Measurements from ENCODE around the gene KY. TPM values are rescaled to one million over a fixed set of nuclear protein-coding genes. Genes with fewer than 3 reads are reported as not detected.
A peak's percentile ranks its signal among the peaks of the same experiment; 100 is the strongest.

Gene KY
- total and polyA plus RNA-seq, 4 donors, result 0.06 to 0.21 (median 0.15) TPM; not detected in 1

DNA sequence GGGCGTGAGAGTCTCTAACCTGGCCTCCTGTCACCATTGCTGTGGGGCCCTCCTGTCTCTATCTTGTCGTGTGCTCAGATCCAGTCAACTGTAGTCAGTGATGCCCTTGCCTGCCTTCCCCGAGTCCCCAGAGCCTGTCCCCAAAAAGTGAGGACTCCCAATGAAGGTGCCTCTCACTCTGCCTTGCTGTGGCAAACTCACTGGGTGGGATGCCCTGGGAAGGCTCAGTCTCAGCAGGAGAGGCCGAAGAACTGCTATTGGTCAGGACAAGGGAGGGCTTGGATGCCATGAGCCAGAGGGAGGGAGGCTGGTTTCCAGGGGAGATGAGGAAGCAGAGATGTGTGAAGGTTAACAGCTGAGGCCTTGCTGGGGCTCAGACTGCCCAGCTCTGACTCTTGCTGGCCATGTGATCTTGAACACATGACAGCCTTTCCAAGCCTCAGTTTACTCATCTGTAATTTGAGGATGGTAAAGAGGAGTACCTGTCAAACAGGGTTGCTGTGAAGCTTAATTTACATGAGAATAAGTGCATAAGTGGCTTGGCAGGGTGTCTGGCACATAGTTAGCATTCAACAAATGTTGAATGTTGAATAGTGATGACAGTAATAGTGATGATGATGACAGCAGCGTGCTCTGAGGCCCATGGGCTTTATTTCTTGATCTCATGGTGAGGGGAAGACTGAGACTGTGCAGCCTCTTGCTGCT lies 8.2 kb downstream of the KY start:
- peaks cover 0 to 6% (median 0%) of the 10 kb centered on the region in 5 donors for H3K4me1 ChIP-seq (ENCODE audit: control insufficient read depth in 5 of 5, insufficient read depth in 5 of 5, low read length in 5 of 5)
- no peaks in the 10 kb centered on the region for H3K9me3 ChIP-seq (ENCODE audit: control insufficient read depth in 4 of 4, insufficient read depth in 3 of 4, low read length in 3 of 4)
- H3K9ac ChIP-seq (ENCODE audit: insufficient read depth in 1 of 2, low read length in 2 of 2), result no peak overlapping the region
- TF ChIP-seq, protein P1, sequence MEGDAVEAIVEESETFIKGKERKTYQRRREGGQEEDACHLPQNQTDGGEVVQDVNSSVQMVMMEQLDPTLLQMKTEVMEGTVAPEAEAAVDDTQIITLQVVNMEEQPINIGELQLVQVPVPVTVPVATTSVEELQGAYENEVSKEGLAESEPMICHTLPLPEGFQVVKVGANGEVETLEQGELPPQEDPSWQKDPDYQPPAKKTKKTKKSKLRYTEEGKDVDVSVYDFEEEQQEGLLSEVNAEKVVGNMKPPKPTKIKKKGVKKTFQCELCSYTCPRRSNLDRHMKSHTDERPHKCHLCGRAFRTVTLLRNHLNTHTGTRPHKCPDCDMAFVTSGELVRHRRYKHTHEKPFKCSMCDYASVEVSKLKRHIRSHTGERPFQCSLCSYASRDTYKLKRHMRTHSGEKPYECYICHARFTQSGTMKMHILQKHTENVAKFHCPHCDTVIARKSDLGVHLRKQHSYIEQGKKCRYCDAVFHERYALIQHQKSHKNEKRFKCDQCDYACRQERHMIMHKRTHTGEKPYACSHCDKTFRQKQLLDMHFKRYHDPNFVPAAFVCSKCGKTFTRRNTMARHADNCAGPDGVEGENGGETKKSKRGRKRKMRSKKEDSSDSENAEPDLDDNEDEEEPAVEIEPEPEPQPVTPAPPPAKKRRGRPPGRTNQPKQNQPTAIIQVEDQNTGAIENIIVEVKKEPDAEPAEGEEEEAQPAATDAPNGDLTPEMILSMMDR (IDR thresholded peaks at IDR 0.05; ENCODE audit: control extremely low read depth, extremely low read depth), result no peak
- ATAC-seq (ENCODE audit: insufficient read depth, low FRiP score), result no peak
- H3K27me3 ChIP-seq (ENCODE audit: control insufficient read depth in 3 of 3, insufficient read depth in 3 of 3, low read length in 2 of 3), result no peaks in the 10 kb centered on the region
- H3K27ac ChIP-seq (ENCODE audit: low read depth in 1 of 2, low read length in 1 of 2), result no peak overlapping the region
- WGBS, 2 donors, result 93 to 96% methylated on average over 5 of the region's 5 CpGs
- H3K4me3 ChIP-seq, result no peak overlapping the region
- DNase-seq, result no peak
- no peaks in the 10 kb centered on the region for H3K36me3 ChIP-seq (ENCODE audit: control insufficient read depth in 4 of 4, insufficient read depth in 4 of 4, low read length in 4 of 4)

DNA sequence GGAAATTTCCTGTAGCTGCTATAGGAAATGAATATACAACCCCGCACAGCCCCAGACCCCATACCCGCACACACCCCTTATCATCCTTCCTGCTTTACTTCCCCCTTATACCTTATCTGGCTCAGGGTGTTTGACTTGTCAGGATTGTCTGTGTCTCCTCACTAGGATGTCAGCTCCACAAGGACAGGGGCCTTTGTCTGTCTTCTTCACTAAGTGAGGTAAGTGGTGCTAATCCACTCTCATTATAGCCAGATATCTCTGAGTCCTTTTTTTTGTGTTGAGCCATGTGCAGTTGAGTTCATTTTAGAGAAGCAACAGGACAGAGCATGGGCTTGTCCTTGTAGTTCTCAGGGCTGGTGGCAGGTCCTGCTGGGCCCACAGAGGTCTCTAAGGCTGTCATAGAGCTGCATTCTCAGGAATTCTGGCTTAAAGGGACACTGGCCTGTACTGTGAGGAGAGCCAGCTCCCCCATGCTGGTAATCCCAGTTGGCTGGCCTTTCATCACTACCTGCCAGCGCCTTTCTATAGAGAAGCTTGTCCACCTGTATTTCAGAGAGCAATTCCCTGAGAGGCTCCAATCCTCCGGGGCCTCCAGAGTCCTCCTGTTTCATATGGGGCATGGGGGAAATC lies 9.0 kb downstream of the KY start:
- Histone ChIP-seq H3K36me3 (ENCODE audit: control insufficient read depth in 4 of 4, insufficient read depth in 4 of 4, low read length in 4 of 4) (no peaks in the 10 kb centered on the region), H3K4me1 (ENCODE audit: control insufficient read depth in 5 of 5, insufficient read depth in 5 of 5, low read length in 5 of 5) (peaks cover 0 to 6% (median 0%) of the 10 kb centered on the region in 5 donors), H3K27ac (ENCODE audit: low read depth in 1 of 2, low read length in 1 of 2) (no peak overlapping the region), H3K9ac (ENCODE audit: insufficient read depth in 1 of 2, low read length in 2 of 2) (no peak overlapping the region), H3K9me3 (ENCODE audit: control insufficient read depth in 4 of 4, insufficient read depth in 3 of 4, low read length in 3 of 4) (no peaks in the 10 kb centered on the region), H3K27me3 (ENCODE audit: control insufficient read depth in 3 of 3, insufficient read depth in 3 of 3, low read length in 2 of 3) (no peaks in the 10 kb centered on the region), H3K4me3 (no peak overlapping the region)
- ATAC-seq (ENCODE audit: insufficient read depth, low FRiP score) (no peak), DNase-seq (no peak)
- 72 to 84% methylated on average over 4 of the region's 4 CpGs for WGBS, 2 donors
- TF ChIP-seq, protein P1 (IDR thresholded peaks at IDR 0.05; ENCODE audit: control extremely low read depth, extremely low read depth), result no peak

DNA sequence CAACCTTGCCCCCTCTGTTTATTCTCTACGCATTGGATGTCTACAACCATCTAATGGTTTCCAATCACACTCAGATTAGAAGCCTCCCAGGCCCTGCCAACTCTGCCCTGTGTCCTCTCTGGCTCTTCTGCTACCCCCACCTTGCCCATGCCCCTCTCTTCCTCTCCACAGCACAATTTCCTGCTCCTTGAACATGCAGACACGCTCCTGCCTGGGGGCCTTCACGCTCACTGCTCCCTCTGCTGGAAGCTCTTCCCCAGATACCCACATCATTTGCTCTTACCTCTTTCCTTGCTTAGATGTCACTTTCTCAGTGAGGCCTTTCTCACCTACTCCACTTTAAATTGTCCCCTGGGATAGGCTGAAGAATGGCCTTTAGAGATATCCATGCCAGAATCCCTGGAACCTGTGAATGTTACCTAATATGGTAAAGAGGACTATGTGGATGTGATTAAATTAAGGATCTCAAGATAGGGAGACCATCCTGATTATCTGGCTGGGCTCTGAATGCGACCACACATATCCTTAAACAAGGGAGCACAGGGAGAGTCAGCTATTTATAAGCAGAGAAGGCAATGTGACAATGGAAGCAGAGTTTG lies 9.9 kb downstream of the KY start:
- H3K9me3 ChIP-seq (ENCODE audit: control insufficient read depth in 4 of 4, insufficient read depth in 3 of 4, low read length in 3 of 4), result no peaks in the 10 kb centered on the region
- no peak for ATAC-seq (ENCODE audit: insufficient read depth, low FRiP score)
- DNase-seq, result peak; percentile 37 to 66 (median 44)
- no peaks in the 10 kb centered on the region for H3K36me3 ChIP-seq (ENCODE audit: control insufficient read depth in 4 of 4, insufficient read depth in 4 of 4, low read length in 4 of 4)
- WGBS, 2 donors, result 49 to 61% methylated on average over 4 of the region's 4 CpGs
- no peaks in the 10 kb centered on the region for H3K27me3 ChIP-seq (ENCODE audit: control insufficient read depth in 3 of 3, insufficient read depth in 3 of 3, low read length in 2 of 3)
- no peak overlapping the region for H3K27ac ChIP-seq (ENCODE audit: low read depth in 1 of 2, low read length in 1 of 2)
- H3K4me3 ChIP-seq, result no peak overlapping the region
- TF ChIP-seq, protein P1 (IDR thresholded peaks at IDR 0.05; ENCODE audit: control extremely low read depth, extremely low read depth), result no peak
- peaks cover 0 to 6% (median 0%) of the 10 kb centered on the region in 5 donors for H3K4me1 ChIP-seq (ENCODE audit: control insufficient read depth in 5 of 5, insufficient read depth in 5 of 5, low read length in 5 of 5)
- no peak overlapping the region for H3K9ac ChIP-seq (ENCODE audit: insufficient read depth in 1 of 2, low read length in 2 of 2)

Data from lung (tissue), 12 donors.